Neuronal stem cell (in vitro differentiated cells): ENCODE results near the gene EXOC8. TPM values are rescaled to one million over a fixed set of nuclear protein-coding genes. Genes with fewer than 3 reads are reported as not detected.

Experiments used
- DNase-seq: peaks from one replicate; pipeline ENCODE4 v3.0.0-alpha.2; 2013; ENCODE audit warnings: low spot score
- H2AFZ ChIP-seq: one replicate; pipeline ENCODE4 v1.6.1; 2013; ENCODE audit warnings: mild to moderate bottlenecking, low read length, inconsistent platforms
- H2AK5ac ChIP-seq: 2 replicates; pipeline ENCODE4 v1.6.1; 2013; ENCODE audit warnings: low read depth, mild to moderate bottlenecking, inconsistent platforms, low read length, moderate library complexity, mixed read lengths
- H2BK120ac ChIP-seq: 2 replicates; pipeline ENCODE4 v1.6.1; 2013; ENCODE audit warnings: low read depth, mild to moderate bottlenecking, inconsistent platforms, low read length, moderate library complexity, mixed read lengths
- H2BK12ac ChIP-seq: one replicate; pipeline ENCODE4 v1.6.1; 2013; ENCODE audit warnings: low read length, inconsistent platforms
- H2BK15ac ChIP-seq: 2 replicates; pipeline ENCODE4 v1.6.1; 2013; ENCODE audit warnings: mild to moderate bottlenecking, low read length, inconsistent platforms, mixed read lengths
- H2BK5ac ChIP-seq: one replicate; pipeline ENCODE4 v1.6.1; 2013; ENCODE audit warnings: inconsistent platforms, mild to moderate bottlenecking, low read length, moderate library complexity
- H3K14ac ChIP-seq: one replicate; pipeline ENCODE4 v1.6.1; 2013; ENCODE audit warnings: low read length, inconsistent platforms
- H3K18ac ChIP-seq: 2 replicates; pipeline ENCODE4 v1.6.1; 2013; ENCODE audit warnings: low read length, inconsistent platforms
- H3K23ac ChIP-seq: 2 replicates; pipeline ENCODE4 v1.6.1; 2013; ENCODE audit warnings: low read depth, mild to moderate bottlenecking, mixed read lengths, low read length, inconsistent platforms; ENCODE audit not compliant: poor library complexity
- H3K27ac ChIP-seq: replicated peaks from 3 replicates; pipeline ENCODE4 v1.5.1; 2013; ENCODE audit warnings: low read length, inconsistent platforms
- H3K27me3 ChIP-seq, 3 experiments: 2 replicates each; pipeline ENCODE4 v1.6.1; 2013; ENCODE audit warnings: low read length in 3 of 3, mild to moderate bottlenecking in 2 of 3, inconsistent platforms in 1 of 3, low read depth in 1 of 3, mixed read lengths in 1 of 3, moderate library complexity in 1 of 3; ENCODE audit not compliant: control insufficient read depth in 3 of 3, insufficient read depth in 3 of 3
- H3K36me3 ChIP-seq, 2 donors: replicated peaks in 1 of 2; 2 replicates each; pipeline ENCODE4 v1.6.1; 2013; ENCODE audit warnings: low read length in 2 of 2; ENCODE audit not compliant: control insufficient read depth in 2 of 2, insufficient read depth in 2 of 2
- H3K4ac ChIP-seq: 2 replicates; pipeline ENCODE4 v1.6.1; 2013; ENCODE audit warnings: inconsistent platforms, mild to moderate bottlenecking, low read length, moderate library complexity
- H3K4me1 ChIP-seq, 2 donors: 1 replicate in 1 of 2; 2 replicates in 1 of 2; pipeline ENCODE4 v1.6.1; 2013; ENCODE audit warnings: low read length in 2 of 2, low read depth in 1 of 2; ENCODE audit not compliant: control insufficient read depth in 2 of 2, insufficient read depth in 1 of 2
- H3K4me2 ChIP-seq: one replicate; pipeline ENCODE4 v1.6.1; 2013; ENCODE audit warnings: mild to moderate bottlenecking, low read length, inconsistent platforms; ENCODE audit not compliant: insufficient read depth, poor library complexity, severe bottlenecking
- H3K4me3 ChIP-seq, 2 donors: 2 replicates each; pipeline ENCODE4 v1.5.1; 2013; ENCODE audit warnings: low read length in 2 of 2, mild to moderate bottlenecking in 2 of 2, inconsistent platforms in 1 of 2, moderate library complexity in 1 of 2
- H3K79me1 ChIP-seq: one replicate; pipeline ENCODE4 v1.6.1; 2013; ENCODE audit warnings: low read depth, mild to moderate bottlenecking, inconsistent platforms, low read length, moderate library complexity
- H3K9ac ChIP-seq: one replicate; pipeline ENCODE4 v1.6.1; 2013; ENCODE audit warnings: mild to moderate bottlenecking, low read depth, low read length, inconsistent platforms; ENCODE audit not compliant: poor library complexity
- H3K9me3 ChIP-seq, 2 donors: replicated peaks in 1 of 2; 2 replicates each; pipeline versions ENCODE3 to v1.6.1; 2013; ENCODE audit warnings: low read length in 2 of 2, mild to moderate bottlenecking in 2 of 2, inconsistent platforms in 1 of 2, low read depth in 1 of 2, mixed read lengths in 1 of 2, moderate library complexity in 1 of 2; ENCODE audit not compliant: control insufficient read depth in 2 of 2, insufficient read depth in 1 of 2
- H4K8ac ChIP-seq: one replicate; pipeline ENCODE4 v1.6.1; 2013; ENCODE audit warnings: low read depth, mild to moderate bottlenecking, inconsistent platforms, low read length, moderate library complexity
- H4K91ac ChIP-seq: one replicate; pipeline ENCODE4 v1.6.1; 2013; ENCODE audit warnings: low read length, low read depth, mild to moderate bottlenecking, inconsistent platforms; ENCODE audit not compliant: poor library complexity
- WGBS, 2 donors: extraction: QIAGEN DNeasy Blood & Tissue Kit; methylation state at CpG; one replicate each; pipeline ENCODE4 v1.1.7; 2013; ENCODE audit warnings: missing lambda C conversion rate in 2 of 2, mixed read lengths in 1 of 2; ENCODE audit not compliant: insufficient read length in 2 of 2, insufficient replicate concordance in 1 of 2; ENCODE audit errors: extremely low coverage in 2 of 2; 5-methylcytosine and 5-hydroxymethylcytosine counted together
- polyA plus RNA-seq, 2 experiments: library from polyadenylated mRNA; stranded (reverse); fragments of 200-250 nt; gene quantifications; one replicate each; pipeline ENCODE4 v1.2.3, GENCODE V29; 2013

The EXOC8 gene
- 2.7 TPM for polyA plus RNA-seq (2013, experiment 1 of 2)
- 2.7 TPM for polyA plus RNA-seq (2013, experiment 2 of 2)

DNA sequence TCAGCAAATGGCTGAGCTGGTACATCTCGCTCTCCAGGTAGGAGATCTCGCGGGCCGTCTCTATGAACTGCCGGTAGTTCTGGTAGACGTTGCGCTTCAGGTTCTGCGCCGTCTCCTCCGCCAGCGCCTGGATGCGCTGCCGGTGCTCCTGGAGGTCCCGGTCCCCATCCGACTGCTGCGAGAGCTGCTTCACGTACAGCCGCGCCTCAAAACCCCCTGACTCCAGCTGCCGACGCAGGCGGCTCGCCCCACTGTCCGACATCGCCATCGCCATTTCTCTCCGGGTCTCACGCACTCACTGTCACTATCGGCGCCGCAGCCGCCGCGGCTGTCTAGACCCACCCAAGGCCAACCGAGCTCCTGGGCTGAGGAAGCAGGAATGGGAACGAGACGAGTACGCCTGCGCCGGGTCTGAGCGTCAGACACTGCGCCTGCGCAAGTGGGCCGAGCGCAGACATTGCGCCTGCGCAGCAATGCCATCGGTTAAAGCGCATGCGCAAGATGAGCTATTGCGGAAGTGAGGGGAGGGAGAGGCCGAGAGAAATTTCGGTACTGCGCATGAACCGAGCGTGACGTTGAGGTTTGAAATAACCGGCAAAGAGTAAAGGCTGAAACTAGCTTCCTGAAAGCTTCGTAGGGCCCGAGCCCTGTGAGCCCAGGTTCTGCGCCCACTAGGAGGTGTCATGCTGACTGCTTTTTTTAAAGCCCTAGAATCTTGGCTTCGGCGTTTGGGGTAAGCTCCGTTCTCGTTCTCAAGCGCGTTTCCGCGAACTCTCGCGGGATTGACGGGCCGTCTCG, at the start of gene EXOC8:
EXOC8 (minus strand) TSS at position 381 of the 798 bp plus-strand sequence; CDS start at position 274, 107 bp downstream.
- no CpG with 5 or more reads among the region's 74 CpGs for WGBS, 2 donors
- Histone ChIP-seq H2AFZ (peak within 1 kb of the TSS; percentile 95), H2BK5ac (peak within 1 kb of the TSS; percentile 48), H3K18ac (peak within 1 kb of the TSS; percentile 97), H3K79me1 (peaks cover 12% of the 10 kb centered on the region), H3K27me3 (no peaks in the 10 kb centered on the region), H4K91ac (no peak within 1 kb of the TSS), H2BK15ac (no peak within 1 kb of the TSS), H2BK120ac (peak within 1 kb of the TSS; percentile 74), H3K4me1 (peaks cover 21 to 23% of the 10 kb centered on the region in 2 donors), H3K36me3 (peaks cover 8 to 43% of the 10 kb centered on the region in 2 donors), H3K4me2 (peak within 1 kb of the TSS; percentile 91), H3K27ac (peak within 1 kb of the TSS; percentile 84), H3K9ac (peak within 1 kb of the TSS; percentile 98), H3K14ac (peak within 1 kb of the TSS; percentile 26), H3K23ac (peak within 1 kb of the TSS; percentile 94), H3K4me3 (peak within 1 kb of the TSS; percentile 94 to 98), H3K4ac (no peak within 1 kb of the TSS), H3K9me3 (no peaks in the 10 kb centered on the region), H2BK12ac (no peak within 1 kb of the TSS), H2AK5ac (peak within 1 kb of the TSS; percentile 87), H4K8ac (no peak within 1 kb of the TSS)
- DNase-seq: peak; percentile 99

DNA sequence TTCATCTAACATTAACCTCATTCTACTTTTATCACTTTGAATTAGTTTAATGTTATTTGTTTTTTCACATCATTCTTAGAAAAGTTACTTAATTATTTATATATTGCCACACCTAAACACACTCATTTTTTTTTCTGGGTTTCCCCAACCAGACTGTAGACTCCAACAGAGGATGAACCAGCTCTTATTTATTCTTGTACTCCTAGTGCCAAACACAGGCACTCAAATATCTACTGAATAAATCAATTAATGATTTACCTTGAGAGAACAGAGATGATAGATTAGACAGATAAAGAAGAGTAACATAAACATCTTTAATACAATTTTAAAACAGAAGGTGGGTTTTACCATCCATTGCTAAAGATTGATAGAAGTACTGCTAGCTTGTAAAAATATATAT, 48.8 kb upstream of the EXOC8 start:
- Histone ChIP-seq H3K14ac (no peak overlapping the region), H4K91ac (no peak overlapping the region), H2BK12ac (no peak overlapping the region), H3K4me3 (no peak overlapping the region), H3K36me3 (no peaks in the 10 kb centered on the region), H3K4ac (no peak overlapping the region), H3K27ac (no peak overlapping the region), H3K79me1 (no peaks in the 10 kb centered on the region), H2BK5ac (no peak overlapping the region), H3K9ac (no peak overlapping the region), H3K4me2 (no peak overlapping the region), H2AFZ (no peak overlapping the region), H2BK15ac (no peak overlapping the region), H3K18ac (no peak overlapping the region), H3K27me3 (no peaks in the 10 kb centered on the region), H2BK120ac (no peak overlapping the region), H3K4me1 (no peaks in the 10 kb centered on the region), H2AK5ac (no peak overlapping the region), H3K9me3 (no peaks in the 10 kb centered on the region), H3K23ac (no peak overlapping the region), H4K8ac (no peak overlapping the region)
- no peak for DNase-seq

DNA sequence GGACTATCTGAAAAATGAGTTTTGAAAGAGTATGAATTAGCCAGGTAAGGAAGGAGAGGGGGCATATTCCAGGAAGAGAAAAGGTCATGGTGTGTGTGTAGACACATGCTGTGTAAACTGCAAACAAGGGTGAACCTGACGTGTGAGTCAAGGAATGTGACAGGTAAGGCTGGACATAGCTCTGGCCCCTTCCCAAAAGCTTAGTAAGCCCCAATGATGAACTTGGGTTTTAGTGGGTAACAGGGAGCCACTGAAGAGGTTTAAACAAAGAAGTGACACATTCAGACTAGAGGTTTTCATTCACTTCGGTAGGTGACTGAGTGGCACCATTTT, 47.7 kb upstream of the EXOC8 start:
- H3K14ac ChIP-seq: no peak overlapping the region
- no peak overlapping the region for H2AFZ ChIP-seq
- no peak overlapping the region for H2BK12ac ChIP-seq

GRCh38 chr1:231384696-231385415, 47.2 kb upstream of the EXOC8 start:
- no peaks in the 10 kb centered on the region for H3K79me1 ChIP-seq
- no peaks in the 10 kb centered on the region for H3K9me3 ChIP-seq
- no peak for DNase-seq
- H4K8ac ChIP-seq: no peak overlapping the region
- H3K18ac ChIP-seq: no peak overlapping the region
- no peak overlapping the region for H4K91ac ChIP-seq
- no peak overlapping the region for H3K9ac ChIP-seq
- no CpG with 5 or more reads among the region's 6 CpGs for WGBS, 2 donors
- no peak overlapping the region for H3K4ac ChIP-seq
- H3K4me3 ChIP-seq: no peak overlapping the region
- no peaks in the 10 kb centered on the region for H3K36me3 ChIP-seq
- no peaks in the 10 kb centered on the region for H3K27me3 ChIP-seq
- H2BK12ac ChIP-seq: no peak overlapping the region
- H2BK5ac ChIP-seq: no peak overlapping the region
- no peak overlapping the region for H2BK120ac ChIP-seq
- no peak overlapping the region for H3K4me2 ChIP-seq
- no peaks in the 10 kb centered on the region for H3K4me1 ChIP-seq
- H3K23ac ChIP-seq: no peak overlapping the region
- H2BK15ac ChIP-seq: no peak overlapping the region
- H2AFZ ChIP-seq: no peak overlapping the region
- H3K27ac ChIP-seq: no peak overlapping the region
- no peak overlapping the region for H2AK5ac ChIP-seq
- no peak overlapping the region for H3K14ac ChIP-seq

More for the DNA sequence above, 47.7 kb upstream of the EXOC8 start:
- H4K91ac ChIP-seq: no peak overlapping the region
- H3K9ac ChIP-seq: no peak overlapping the region
- no peak overlapping the region for H4K8ac ChIP-seq
- no CpG with 5 or more reads among the region's 2 CpGs for WGBS, 2 donors
- H3K27ac ChIP-seq: no peak overlapping the region
- no peak overlapping the region for H3K4ac ChIP-seq
- no peak overlapping the region for H2AK5ac ChIP-seq
- no peak overlapping the region for H2BK15ac ChIP-seq
- H3K79me1 ChIP-seq: no peaks in the 10 kb centered on the region
- DNase-seq: no peak
- H3K4me1 ChIP-seq: no peaks in the 10 kb centered on the region
- no peak overlapping the region for H2BK5ac ChIP-seq
- no peaks in the 10 kb centered on the region for H3K9me3 ChIP-seq
- H3K4me2 ChIP-seq: no peak overlapping the region
- no peak overlapping the region for H3K23ac ChIP-seq
- no peak overlapping the region for H2BK120ac ChIP-seq
- no peaks in the 10 kb centered on the region for H3K27me3 ChIP-seq
- H3K18ac ChIP-seq: no peak overlapping the region
- H3K36me3 ChIP-seq: no peaks in the 10 kb centered on the region
- no peak overlapping the region for H3K4me3 ChIP-seq
